HG03135 (cell line): ENCODE data around the gene CCDC197.

Experiments
- ATAC-seq: cut with Tn5 transposase; IDR thresholded peaks from one replicate; pipeline ENCODE4 v1.9.1; 2021; ENCODE audit warnings: mild to moderate bottlenecking, moderate library complexity; ENCODE audit not compliant: unreplicated experiment

CCDC197 gene

GRCh38 chr14:93997082-93997481 lies at the start of gene CCDC197:
Gene CCDC197 (plus strand): TSS chr14:93997301. CDS start chr14:93998132, 831 bp downstream.
- ATAC-seq, result no peak

GRCh38 chr14:93949511-93950075 lies 47.5 kb upstream of the CCDC197 start:
- no peak for ATAC-seq

- ATAC-seq, result no peak
Measured at GRCh38 chr14:93950948-93951634, 46.0 kb upstream of the CCDC197 start.

- no peak for ATAC-seq
Measured at GRCh38 chr14:93951635-93952540, 45.2 kb upstream of the CCDC197 start.

DNA sequence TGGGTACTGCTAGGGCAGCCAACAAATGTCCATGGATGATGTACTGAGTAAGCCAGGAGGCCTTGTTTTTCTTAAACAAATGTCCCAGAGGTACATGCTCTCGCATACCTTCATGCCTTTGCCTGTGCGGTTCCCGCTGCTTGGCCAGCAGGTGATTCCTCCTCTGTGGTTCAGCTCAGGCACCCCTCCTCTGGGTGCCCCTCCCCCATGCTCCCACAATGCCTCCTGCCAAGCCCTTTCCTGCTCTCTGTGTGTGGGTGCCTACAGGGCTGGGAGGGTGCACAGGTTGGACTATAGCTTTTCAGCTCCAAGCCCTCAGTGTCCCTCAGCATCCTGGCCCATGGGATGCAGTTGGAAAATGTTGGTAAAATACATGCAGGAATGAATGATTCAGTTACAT lies 44.3 kb upstream of the CCDC197 start:
- no peak for ATAC-seq

GRCh38 chr14:93953263-93953662 lies 43.8 kb upstream of the CCDC197 start:
- ATAC-seq, result no peak

- ATAC-seq, result no peak
Measured at GRCh38 chr14:93953739-93954515, 43.2 kb upstream of the CCDC197 start.

GRCh38 chr14:93954516-93954830 lies 42.6 kb upstream of the CCDC197 start:
- ATAC-seq, result no peak

- peak; percentile 31 for ATAC-seq
Measured at GRCh38 chr14:93954900-93955849, 41.9 kb upstream of the CCDC197 start.

DNA sequence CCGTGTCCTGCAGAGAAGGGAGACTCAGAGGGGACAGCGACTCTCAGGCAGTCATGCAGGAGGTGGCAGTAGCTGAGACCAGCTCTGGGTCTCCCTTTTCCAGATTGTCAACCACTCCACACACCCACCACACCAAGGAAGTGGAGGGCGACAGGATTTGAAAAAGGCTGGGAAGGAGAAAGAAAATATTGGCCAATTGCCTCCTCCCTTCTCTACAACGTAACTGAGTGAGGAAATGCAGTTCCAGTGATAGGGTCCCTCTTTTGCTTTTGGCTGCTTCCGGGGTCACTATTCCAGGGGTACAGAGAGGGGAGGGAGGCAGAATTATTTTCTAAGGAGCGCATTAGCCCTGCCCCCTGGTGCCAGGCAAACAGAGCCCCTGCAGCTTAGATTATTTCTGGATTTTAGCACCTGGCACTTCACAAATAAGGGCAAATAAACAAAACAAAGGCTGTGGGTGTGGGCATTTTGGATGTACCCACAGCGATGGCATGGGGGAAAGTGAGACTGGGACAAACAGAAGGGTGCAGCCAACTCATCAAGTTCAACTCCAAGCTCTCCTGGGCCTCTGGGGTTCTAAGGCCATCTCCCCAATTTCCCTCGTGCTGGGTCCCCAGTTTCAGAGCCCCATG lies 41.1 kb upstream of the CCDC197 start:
- no peak for ATAC-seq

- no peak for ATAC-seq
Measured at GRCh38 chr14:93956514-93957332, 40.4 kb upstream of the CCDC197 start.

GRCh38 chr14:93957333-93957710 lies 39.8 kb upstream of the CCDC197 start:
- no peak for ATAC-seq

- no peak for ATAC-seq
Measured at GRCh38 chr14:93957751-93958566, 39.1 kb upstream of the CCDC197 start.

GRCh38 chr14:93958567-93959238 lies 38.4 kb upstream of the CCDC197 start:
- no peak for ATAC-seq

- ATAC-seq, result peak; percentile 69
Measured at GRCh38 chr14:93959239-93960107, 37.6 kb upstream of the CCDC197 start.

DNA sequence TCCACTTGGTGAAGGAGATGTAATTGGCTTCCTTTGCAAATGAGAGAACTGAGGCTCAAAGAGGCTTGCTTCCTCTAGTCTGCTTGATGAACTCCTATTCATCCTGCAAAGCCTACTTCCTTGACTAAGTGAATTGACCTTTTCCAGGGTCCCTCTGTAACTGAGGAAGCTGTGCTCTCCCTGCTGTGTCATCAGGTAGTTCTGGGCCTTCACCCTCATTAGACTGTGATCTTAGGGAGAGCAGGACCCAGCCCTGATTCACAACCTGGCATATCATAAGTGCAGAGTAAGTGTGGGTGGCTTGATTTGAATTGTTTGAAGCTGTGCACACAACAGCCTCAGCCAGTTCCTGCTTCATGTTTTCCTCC lies 37.0 kb upstream of the CCDC197 start:
- no peak for ATAC-seq
